ENCODE measurements around the gene PTRHD1.

PTRHD1 gene

DNA sequence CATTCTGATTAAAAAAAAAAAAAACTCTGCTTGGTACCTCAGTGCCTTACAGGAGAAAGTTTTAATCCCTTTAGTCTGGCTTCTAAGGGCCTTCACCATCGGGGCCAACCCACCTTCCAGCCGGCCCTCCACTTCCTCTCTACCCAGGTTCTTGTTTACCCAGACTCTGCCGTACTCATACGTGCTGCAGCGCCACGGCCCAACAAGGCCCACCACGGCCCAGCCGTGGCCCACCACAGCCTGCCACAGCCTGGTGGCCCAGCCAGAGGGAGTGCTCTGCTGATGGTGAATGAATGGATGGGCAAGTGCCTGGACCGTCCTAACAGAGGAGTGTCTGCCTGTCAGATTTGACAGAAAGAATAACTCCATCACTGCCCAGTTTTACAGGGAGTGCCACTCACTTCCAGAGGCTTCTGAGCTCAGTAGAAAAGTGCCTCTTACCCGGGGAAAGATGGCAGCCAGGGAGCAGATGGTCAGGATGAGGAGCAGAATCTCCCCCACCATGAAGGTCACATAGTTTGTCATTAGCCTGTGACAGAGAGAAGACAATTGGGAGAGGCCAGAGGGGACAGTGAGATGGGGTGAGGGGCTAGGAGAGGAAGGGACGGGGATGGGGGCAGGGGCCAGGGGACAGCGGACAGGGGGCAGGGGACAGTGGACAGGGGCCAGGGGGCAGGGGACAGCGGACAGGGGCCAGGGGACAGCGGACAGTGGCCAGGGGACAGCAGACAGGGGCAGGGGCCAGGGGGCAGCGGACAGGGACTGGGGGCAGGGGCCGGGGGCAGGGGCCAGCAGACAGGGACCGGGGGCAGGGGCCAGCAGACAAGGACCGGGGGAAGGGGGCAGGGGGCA, 38.3 kb upstream of the PTRHD1 start:
- TF ChIP-seq, protein P1, sequence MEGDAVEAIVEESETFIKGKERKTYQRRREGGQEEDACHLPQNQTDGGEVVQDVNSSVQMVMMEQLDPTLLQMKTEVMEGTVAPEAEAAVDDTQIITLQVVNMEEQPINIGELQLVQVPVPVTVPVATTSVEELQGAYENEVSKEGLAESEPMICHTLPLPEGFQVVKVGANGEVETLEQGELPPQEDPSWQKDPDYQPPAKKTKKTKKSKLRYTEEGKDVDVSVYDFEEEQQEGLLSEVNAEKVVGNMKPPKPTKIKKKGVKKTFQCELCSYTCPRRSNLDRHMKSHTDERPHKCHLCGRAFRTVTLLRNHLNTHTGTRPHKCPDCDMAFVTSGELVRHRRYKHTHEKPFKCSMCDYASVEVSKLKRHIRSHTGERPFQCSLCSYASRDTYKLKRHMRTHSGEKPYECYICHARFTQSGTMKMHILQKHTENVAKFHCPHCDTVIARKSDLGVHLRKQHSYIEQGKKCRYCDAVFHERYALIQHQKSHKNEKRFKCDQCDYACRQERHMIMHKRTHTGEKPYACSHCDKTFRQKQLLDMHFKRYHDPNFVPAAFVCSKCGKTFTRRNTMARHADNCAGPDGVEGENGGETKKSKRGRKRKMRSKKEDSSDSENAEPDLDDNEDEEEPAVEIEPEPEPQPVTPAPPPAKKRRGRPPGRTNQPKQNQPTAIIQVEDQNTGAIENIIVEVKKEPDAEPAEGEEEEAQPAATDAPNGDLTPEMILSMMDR (IDR thresholded peaks at IDR 0.05; ENCODE audit: low read depth, low read length, missing control alignments) = no peak
- no peaks in the 10 kb centered on the region for H3K36me3 ChIP-seq (replicated peaks)
- H3K27ac ChIP-seq = no peak overlapping the region
- H3K4me3 ChIP-seq (ENCODE audit: low read depth, low read length) = no peak overlapping the region
- no peak for DNase-seq
- in situ Hi-C loops (cut with HindIII; ENCODE audit: low pct_ligation_motif_present, low sequenced_read_pairs) = no loop called here
- H3K27me3 ChIP-seq (replicated peaks) = no peaks in the 10 kb centered on the region

DNA sequence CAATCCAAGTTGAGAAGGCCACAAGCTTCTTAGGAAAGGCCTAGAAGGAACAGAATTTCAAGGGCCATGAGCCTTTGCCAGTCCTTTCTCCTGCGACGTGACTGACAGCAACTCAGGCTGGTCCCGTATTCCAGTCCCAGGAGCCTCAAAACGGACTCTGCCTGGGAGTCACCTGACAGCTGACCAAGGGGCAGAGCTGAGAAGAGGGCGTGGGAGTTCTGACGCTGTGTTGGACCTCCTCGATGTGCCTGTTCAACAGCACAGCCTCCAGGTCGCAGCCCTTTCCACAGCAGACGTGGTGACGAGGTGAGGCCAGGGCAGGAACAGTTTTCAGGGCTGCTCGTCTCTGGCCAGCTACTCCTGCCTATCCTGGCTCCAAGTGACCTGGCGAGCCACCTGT, 37.6 kb upstream of the PTRHD1 start:
- no peak for DNase-seq
- Histone ChIP-seq H3K27me3 (replicated peaks) (no peaks in the 10 kb centered on the region), H3K36me3 (replicated peaks) (no peaks in the 10 kb centered on the region), H3K4me3 (ENCODE audit: low read depth, low read length) (no peak overlapping the region), H3K27ac (no peak overlapping the region)
- TF ChIP-seq, protein P1 (IDR thresholded peaks at IDR 0.05; ENCODE audit: low read depth, low read length, missing control alignments) = no peak
- in situ Hi-C loops (cut with HindIII; ENCODE audit: low pct_ligation_motif_present, low sequenced_read_pairs) = no loop called here

DNA sequence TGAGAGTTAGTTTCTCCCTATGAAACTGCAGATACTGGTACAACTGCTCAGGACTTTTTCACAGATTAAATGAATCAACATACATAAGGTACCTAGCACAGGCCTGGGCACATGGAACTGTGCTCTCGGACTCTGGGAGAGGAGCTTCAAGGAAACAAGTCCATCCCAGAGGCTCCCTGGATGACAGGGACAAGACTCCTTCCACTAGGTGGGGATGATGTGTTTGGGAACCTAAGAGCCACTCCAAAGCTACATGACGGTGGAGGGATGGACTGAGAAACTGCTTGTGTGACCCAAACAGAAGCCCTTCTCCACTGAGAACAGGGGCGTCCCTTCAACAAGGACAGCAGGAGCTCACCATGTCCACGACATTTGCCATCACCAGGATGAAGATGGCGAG, 37.2 kb upstream of the PTRHD1 start:
- in situ Hi-C loops (cut with HindIII; ENCODE audit: low pct_ligation_motif_present, low sequenced_read_pairs) = no loop called here
- Histone ChIP-seq H3K27me3 (replicated peaks) (no peaks in the 10 kb centered on the region), H3K36me3 (replicated peaks) (no peaks in the 10 kb centered on the region), H3K27ac (no peak overlapping the region), H3K4me3 (ENCODE audit: low read depth, low read length) (no peak overlapping the region)
- TF ChIP-seq, protein P1 (IDR thresholded peaks at IDR 0.05; ENCODE audit: low read depth, low read length, missing control alignments) = peak; percentile 51
- DNase-seq = no peak

DNA sequence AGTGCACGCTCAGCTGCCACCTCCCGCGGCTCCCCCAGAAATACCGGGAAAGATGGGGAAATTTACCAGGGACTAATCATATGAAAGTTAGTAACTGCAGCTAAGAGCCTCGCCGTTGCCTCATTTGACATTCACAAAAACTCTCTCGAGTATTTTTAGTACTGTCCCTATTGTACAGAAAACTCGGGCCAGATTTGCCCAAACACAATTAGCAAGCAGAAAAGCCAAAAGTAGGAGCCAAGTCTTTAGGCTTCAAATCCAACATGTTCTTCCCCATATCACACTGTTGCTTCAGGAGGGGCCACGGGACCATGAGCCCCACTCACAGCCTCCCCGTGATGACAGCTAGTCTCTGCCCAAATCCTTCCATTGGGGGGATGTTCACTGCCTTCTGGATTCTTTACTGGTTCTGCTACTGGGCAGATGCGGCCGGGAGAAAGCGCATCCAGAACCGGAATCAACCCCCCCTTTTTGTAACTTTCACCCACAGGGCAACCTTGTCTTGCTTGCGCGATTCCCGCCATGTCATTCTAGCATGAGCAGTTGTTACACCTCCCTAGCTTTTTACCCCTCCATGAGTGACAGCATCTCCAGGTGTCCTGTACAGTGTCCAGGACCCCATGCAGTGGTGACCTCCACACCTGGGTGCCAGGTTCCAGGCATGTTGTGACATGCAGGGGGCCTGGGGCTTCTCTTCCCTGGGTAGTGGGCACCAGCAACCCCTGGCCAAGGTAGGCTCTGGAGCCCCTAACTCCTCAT, 35.2 kb upstream of the PTRHD1 start:
- in situ Hi-C loops (cut with HindIII; ENCODE audit: low pct_ligation_motif_present, low sequenced_read_pairs) = no loop called here

DNA sequence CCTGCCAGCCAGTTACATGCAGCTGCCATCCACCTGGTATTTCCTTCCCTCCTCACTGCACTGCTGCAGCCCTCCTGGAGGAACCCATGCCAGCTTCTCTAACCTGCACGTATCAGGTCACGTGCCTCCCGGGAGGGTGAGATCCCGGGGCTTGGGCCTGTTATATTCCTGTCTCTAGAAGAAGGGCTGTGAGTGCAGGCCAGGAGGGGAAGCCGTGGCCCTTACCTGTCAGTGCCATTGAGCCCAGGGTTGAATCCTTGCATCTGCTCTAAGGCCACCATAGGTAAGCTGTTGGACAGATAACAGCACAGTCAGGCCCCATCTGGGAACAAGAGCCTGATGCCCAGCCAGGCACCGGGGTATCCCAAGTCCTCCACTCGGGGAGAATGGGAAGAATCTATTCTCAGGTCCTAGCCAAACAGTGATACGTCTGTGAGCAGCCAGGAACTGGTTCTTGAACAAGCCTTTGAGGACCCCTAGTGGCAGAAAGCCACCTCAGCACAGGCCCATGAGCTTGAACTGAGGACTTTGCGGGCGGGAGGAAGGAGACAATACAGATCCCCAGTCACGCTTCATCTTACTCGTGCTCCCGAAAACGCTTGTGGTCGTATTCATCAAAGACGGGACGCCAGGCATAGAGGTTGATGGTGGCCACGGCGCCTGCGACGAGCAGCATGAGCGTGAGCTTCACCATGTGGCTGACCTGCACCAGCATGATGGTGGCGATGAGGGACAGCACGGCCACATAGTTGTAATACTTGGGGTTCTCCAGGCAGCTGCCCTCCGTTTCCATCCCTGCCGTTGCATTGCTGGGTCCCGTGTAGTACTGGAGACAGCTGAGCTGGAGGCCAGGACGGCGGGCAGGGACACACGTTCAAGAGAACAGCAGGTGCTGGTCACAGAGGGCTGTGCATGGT, 34.4 kb upstream of the PTRHD1 start:
- no peak overlapping the region for H3K27ac ChIP-seq
- peak; percentile 83 for DNase-seq
- in situ Hi-C loops (cut with HindIII; ENCODE audit: low pct_ligation_motif_present, low sequenced_read_pairs) = no loop called here
- no peak overlapping the region for H3K4me3 ChIP-seq (ENCODE audit: low read depth, low read length)
- TF ChIP-seq, protein P1 (IDR thresholded peaks at IDR 0.05; ENCODE audit: low read depth, low read length, missing control alignments) = peak; percentile 97
- H3K36me3 ChIP-seq (replicated peaks) = no peaks in the 10 kb centered on the region
- H3K27me3 ChIP-seq (replicated peaks) = no peaks in the 10 kb centered on the region

More for the DNA sequence above, 35.2 kb upstream of the PTRHD1 start:
- H3K27me3 ChIP-seq (replicated peaks) = no peaks in the 10 kb centered on the region
- DNase-seq = no peak
- TF ChIP-seq, protein P1 (IDR thresholded peaks at IDR 0.05; ENCODE audit: low read depth, low read length, missing control alignments) = no peak
- no peak overlapping the region for H3K4me3 ChIP-seq (ENCODE audit: low read depth, low read length)
- no peak overlapping the region for H3K27ac ChIP-seq
- no peaks in the 10 kb centered on the region for H3K36me3 ChIP-seq (replicated peaks)
